ENCODE measurements around the gene NCKAP5.

NCKAP5 gene

DNA sequence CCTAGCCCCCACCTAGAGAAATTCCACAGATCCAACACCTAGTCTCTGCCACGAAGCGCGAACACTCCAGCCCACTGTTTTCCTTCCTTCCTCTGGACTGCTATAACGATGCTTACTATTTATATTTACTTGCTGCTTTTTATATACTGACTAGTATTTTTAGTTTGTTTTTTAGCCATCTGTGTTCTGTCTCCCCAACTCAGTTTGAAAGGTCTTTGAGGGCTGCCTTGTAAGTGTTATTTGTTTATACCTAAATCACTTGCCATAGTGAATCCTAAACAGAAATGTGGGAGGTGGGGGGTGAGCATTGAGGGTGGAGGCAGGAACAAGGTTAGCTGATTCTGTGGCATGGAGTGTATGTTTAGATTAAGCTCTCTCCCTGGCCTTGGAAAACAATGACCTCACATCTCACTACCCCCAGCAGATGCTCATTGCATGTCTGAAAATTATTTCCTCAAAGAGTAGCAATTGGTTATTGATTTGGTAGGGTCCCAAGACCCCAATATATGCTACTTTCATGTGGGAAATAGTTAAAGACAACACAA lies 1.1 kb upstream of the NCKAP5 start:
- Histone ChIP-seq H3K27ac (no peak overlapping the region), H3K27me3 (peaks cover 53 to 66% (median 64%) of the 10 kb centered on the region in 11 experiments), H3K9me3 (replicated peaks in 1 of 11) (peaks cover 0 to 18% (median 6%) of the 10 kb centered on the region in 11 experiments; a peak in 13 of 22 replicates), H3K36me3 (no peaks in the 10 kb centered on the region), H3K9ac (no peak overlapping the region), H3K4me1 (peaks cover 22 to 82% (median 63%) of the 10 kb centered on the region in 10 experiments), H3K4me2 (peak overlapping the region in 10 of 11 experiments; percentile 62 to 86 (median 70); a peak in 18 of 22 replicates), H3K4me3 (peak overlapping the region in 2 of 10 experiments; percentile 52 to 57; a peak in 1 of 20 replicates), H4K20me1 (no peaks in the 10 kb centered on the region)
- TF ChIP-seq Cebpa-rat (IDR thresholded peaks at IDR 0.05): no peak

GRCh38 chr2:133568598-133568997 lies 335 bp upstream of the NCKAP5 start:
- H3K4me2 ChIP-seq: peak overlapping the region; percentile 62 to 86 (median 68)
- H3K9ac ChIP-seq: peak overlapping the region in 3 of 11 experiments; percentile 15 to 35 (median 29); a peak in 3 of 22 replicates
- peak overlapping the region in 8 of 10 experiments; percentile 5 to 57 (median 36); a peak in 9 of 20 replicates for H3K4me3 ChIP-seq

DNA sequence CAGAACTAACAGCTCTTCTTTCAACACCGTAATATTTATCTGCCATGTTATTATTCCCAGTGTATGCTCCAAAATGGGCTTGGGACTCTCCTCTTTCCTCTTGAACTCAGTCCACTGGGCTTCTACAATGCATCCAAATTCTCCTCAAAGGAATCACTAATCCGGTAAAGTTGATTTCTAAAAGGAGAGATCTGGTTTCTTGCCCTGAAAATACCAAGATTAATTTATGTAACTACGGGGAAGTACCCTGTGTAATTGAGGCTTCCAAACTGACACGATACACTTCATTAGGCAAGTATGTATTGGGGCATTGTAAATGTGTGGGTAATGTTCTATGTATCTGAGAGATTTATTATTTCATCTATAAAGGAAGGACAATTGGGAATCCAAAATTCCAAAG lies 5.7 kb downstream of the NCKAP5 start:
- no peak for TF ChIP-seq Cebpa-rat (IDR thresholded peaks at IDR 0.05)
- H3K27me3 ChIP-seq: peaks cover 26 to 35% (median 31%) of the 10 kb centered on the region in 11 experiments
- no peaks in the 10 kb centered on the region for H3K36me3 ChIP-seq
- H3K9ac ChIP-seq: no peak overlapping the region
- peaks cover 0 to 33% (median 18%) of the 10 kb centered on the region in 10 experiments; a peak in 13 of 20 replicates for H3K4me1 ChIP-seq
- H4K20me1 ChIP-seq: no peaks in the 10 kb centered on the region
- peak overlapping the region in 2 of 11 experiments; percentile 8 to 11; a peak in 1 of 22 replicates for H3K4me2 ChIP-seq
- H3K9me3 ChIP-seq (replicated peaks in 1 of 11): peaks cover 0 to 18% (median 6%) of the 10 kb centered on the region in 11 experiments; a peak in 13 of 22 replicates
- H3K27ac ChIP-seq: no peak overlapping the region
- no peak overlapping the region for H3K4me3 ChIP-seq

More at GRCh38 chr2:133568598-133568997, 335 bp upstream of the NCKAP5 start:
- no peaks in the 10 kb centered on the region for H4K20me1 ChIP-seq
- no peaks in the 10 kb centered on the region for H3K36me3 ChIP-seq
- TF ChIP-seq Cebpa-rat (IDR thresholded peaks at IDR 0.05): no peak
- peaks cover 0 to 18% (median 6%) of the 10 kb centered on the region in 11 experiments; a peak in 13 of 22 replicates for H3K9me3 ChIP-seq (replicated peaks in 1 of 11)
- peaks cover 22 to 85% (median 64%) of the 10 kb centered on the region in 10 experiments for H3K4me1 ChIP-seq
- no peak overlapping the region for H3K27ac ChIP-seq
- H3K27me3 ChIP-seq: peaks cover 53 to 69% (median 64%) of the 10 kb centered on the region in 11 experiments

GRCh38 chr2:133561045-133561852 lies 7.0 kb downstream of the NCKAP5 start:
- Histone ChIP-seq H4K20me1 (no peaks in the 10 kb centered on the region), H3K4me1 (peaks cover 0 to 28% (median 11%) of the 10 kb centered on the region in 10 experiments; a peak in 13 of 20 replicates), H3K36me3 (no peaks in the 10 kb centered on the region), H3K27ac (no peak overlapping the region), H3K9ac (no peak overlapping the region), H3K9me3 (replicated peaks in 1 of 11) (peaks cover 0 to 8% (median 0%) of the 10 kb centered on the region in 11 experiments; a peak in 5 of 22 replicates), H3K27me3 (peaks cover 12 to 22% (median 18%) of the 10 kb centered on the region in 11 experiments), H3K4me2 (no peak overlapping the region), H3K4me3 (no peak overlapping the region)
- no peak for TF ChIP-seq Cebpa-rat (IDR thresholded peaks at IDR 0.05)

DNA sequence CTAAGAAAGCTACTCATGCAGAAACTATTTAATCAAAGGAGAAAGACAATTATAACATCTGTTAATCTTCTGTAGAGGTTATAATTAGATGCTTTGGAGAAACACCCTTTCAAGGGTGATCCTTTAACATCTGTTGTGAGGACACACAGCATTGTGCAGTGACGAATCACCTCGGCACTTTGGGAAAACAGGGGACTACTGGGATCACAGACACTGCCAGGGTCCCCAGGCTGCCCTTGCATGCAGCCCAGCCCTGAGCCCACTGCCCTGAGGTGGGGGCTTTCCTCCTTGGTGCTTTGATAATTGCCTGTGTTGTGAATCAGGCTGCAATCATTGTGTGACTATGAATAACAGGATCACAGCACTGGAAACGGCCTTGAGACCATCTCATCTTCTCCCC lies 10.6 kb downstream of the NCKAP5 start:
- H3K27me3 ChIP-seq: no peaks in the 10 kb centered on the region
- no peaks in the 10 kb centered on the region for H3K36me3 ChIP-seq
- no peak overlapping the region for H3K27ac ChIP-seq
- no peak for TF ChIP-seq Cebpa-rat (IDR thresholded peaks at IDR 0.05)
- no peak overlapping the region for H3K9ac ChIP-seq
- H3K4me1 ChIP-seq: peaks cover 0 to 8% (median 0%) of the 10 kb centered on the region in 10 experiments; a peak in 4 of 20 replicates
- peak overlapping the region in 1 of 11 experiments; percentile 22; a peak in 5 of 22 replicates for H3K4me2 ChIP-seq
- no peaks in the 10 kb centered on the region for H3K9me3 ChIP-seq (replicated peaks in 1 of 11)
- no peaks in the 10 kb centered on the region for H4K20me1 ChIP-seq
- H3K4me3 ChIP-seq: no peak overlapping the region

DNA sequence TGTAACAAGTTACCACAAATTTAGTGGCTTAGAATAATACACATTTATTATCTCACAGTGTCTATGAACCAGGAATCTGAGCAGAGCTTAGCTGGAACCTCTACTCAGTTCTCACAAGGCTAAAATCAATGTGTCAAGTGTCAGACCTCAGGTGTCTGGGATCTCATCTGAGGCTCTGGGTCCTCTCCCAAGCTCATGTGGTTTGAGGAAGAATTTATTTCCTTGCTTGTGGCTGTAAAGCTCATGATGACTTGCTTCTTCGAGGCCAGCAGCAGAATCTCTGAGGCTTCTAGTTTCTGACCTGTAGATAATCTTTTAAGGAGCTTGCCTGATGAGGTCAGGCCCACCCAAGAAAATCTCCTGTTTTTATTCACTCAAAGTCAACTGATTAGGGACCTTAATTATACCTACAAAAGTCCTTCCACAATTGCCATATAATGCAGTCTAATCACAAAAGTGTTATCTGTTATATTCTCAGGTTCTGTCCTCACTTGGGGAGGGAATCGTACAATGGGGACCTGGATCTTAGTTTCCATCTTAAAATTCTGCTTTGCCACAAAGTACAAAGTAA lies 14.3 kb downstream of the NCKAP5 start:
- Histone ChIP-seq H3K4me1 (peaks cover 0 to 8% (median 0%) of the 10 kb centered on the region in 10 experiments; a peak in 4 of 20 replicates), H3K4me3 (no peak overlapping the region), H3K27ac (no peak overlapping the region), H3K9me3 (replicated peaks in 1 of 11) (no peaks in the 10 kb centered on the region), H3K36me3 (no peaks in the 10 kb centered on the region), H3K27me3 (no peaks in the 10 kb centered on the region), H4K20me1 (no peaks in the 10 kb centered on the region), H3K9ac (no peak overlapping the region), H3K4me2 (no peak overlapping the region)
- TF ChIP-seq Cebpa-rat (IDR thresholded peaks at IDR 0.05): no peak

DNA sequence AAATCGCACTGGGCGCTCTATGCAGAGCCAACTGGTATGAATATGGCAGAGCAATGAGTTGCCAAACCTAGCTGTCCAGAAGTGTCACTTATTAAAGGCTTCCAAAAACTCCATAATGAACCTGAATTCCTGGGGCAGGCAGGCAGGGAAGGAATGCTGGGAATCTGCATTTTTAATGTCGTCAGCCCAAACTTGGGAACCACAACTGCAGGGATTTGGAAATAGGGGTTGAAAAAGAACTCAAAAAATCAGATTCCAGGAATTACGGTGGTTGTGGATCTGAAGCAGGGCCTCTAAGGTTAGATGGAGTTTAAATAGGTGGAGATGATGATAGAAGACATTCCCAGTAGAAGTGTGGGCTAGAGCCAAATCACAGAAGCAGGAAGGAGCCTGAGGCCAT lies 15.0 kb downstream of the NCKAP5 start:
- no peak overlapping the region for H3K9ac ChIP-seq
- H3K27me3 ChIP-seq: no peaks in the 10 kb centered on the region
- TF ChIP-seq Cebpa-rat (IDR thresholded peaks at IDR 0.05): no peak
- no peaks in the 10 kb centered on the region for H4K20me1 ChIP-seq
- H3K27ac ChIP-seq: no peak overlapping the region
- H3K4me2 ChIP-seq: no peak overlapping the region
- peaks cover 0 to 8% (median 0%) of the 10 kb centered on the region in 10 experiments; a peak in 4 of 20 replicates for H3K4me1 ChIP-seq
- no peaks in the 10 kb centered on the region for H3K36me3 ChIP-seq
- H3K9me3 ChIP-seq (replicated peaks in 1 of 11): no peaks in the 10 kb centered on the region
- no peak overlapping the region for H3K4me3 ChIP-seq

- H3K4me3 ChIP-seq: no peak overlapping the region
- no peaks in the 10 kb centered on the region for H3K27me3 ChIP-seq
- no peaks in the 10 kb centered on the region for H3K36me3 ChIP-seq
- TF ChIP-seq Cebpa-rat (IDR thresholded peaks at IDR 0.05): no peak
- H3K9ac ChIP-seq: no peak overlapping the region
- no peaks in the 10 kb centered on the region for H4K20me1 ChIP-seq
- no peak overlapping the region for H3K27ac ChIP-seq
- no peak overlapping the region for H3K4me2 ChIP-seq
- H3K4me1 ChIP-seq: peaks cover 0 to 8% (median 0%) of the 10 kb centered on the region in 10 experiments; a peak in 4 of 20 replicates
- no peaks in the 10 kb centered on the region for H3K9me3 ChIP-seq (replicated peaks in 1 of 11)
Observed at GRCh38 chr2:133552821-133553220, 15.4 kb downstream of the NCKAP5 start.

DNA sequence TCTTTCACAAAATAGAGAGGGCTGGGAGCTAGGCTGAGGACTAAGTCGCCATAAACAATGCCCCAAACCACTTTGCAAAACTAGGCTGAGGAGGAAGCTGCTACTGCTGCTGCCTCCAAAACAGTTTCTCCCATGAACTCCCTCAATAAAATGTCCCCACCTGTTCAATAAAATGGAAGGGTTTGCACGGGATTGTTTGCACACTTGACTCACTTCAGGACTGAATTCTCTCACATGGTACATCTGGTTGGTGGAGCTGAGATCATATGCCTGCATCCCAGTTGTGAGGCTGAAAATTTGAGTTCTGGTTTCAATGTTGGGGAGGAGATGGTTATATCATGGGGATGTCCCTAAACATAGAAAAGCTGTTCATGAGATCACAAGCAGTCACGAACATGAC lies 26.5 kb downstream of the NCKAP5 start:
- no peak for TF ChIP-seq Cebpa-rat (IDR thresholded peaks at IDR 0.05)
- no peaks in the 10 kb centered on the region for H3K36me3 ChIP-seq
- no peak overlapping the region for H3K4me3 ChIP-seq
- H4K20me1 ChIP-seq: no peaks in the 10 kb centered on the region
- peaks cover 0 to 9% (median 6%) of the 10 kb centered on the region in 11 experiments; a peak in 4 of 22 replicates for H3K9me3 ChIP-seq (replicated peaks in 1 of 11)
- H3K4me2 ChIP-seq: no peak overlapping the region
- H3K27ac ChIP-seq: no peak overlapping the region
- no peak overlapping the region for H3K9ac ChIP-seq
- no peaks in the 10 kb centered on the region for H3K27me3 ChIP-seq
- peaks cover 0 to 12% (median under 1%) of the 10 kb centered on the region in 10 experiments; a peak in 5 of 20 replicates for H3K4me1 ChIP-seq

All from BLaER1 treated with 17β-estradiol and CSF1 and Interleukin-3, amounts not matched to agents 10 nM and 100 nM (cell line).